NCI-H2196 (cell line): ENCODE results near the gene XBP1.
A peak's percentile ranks its signal among the peaks of the same experiment; 100 is the strongest.
"Not testable (repeated sequence)": the region's sequence is repeated elsewhere in the genome, so short reads cannot be mapped to it uniquely, and the experiment has no call there.

Source experiments
- DNase-seq: peaks from one replicate; lab custom pipeline; 2025; ENCODE audit not compliant: unreplicated experiment; lab: John Stamatoyannopoulos, UW

Gene XBP1

DNA sequence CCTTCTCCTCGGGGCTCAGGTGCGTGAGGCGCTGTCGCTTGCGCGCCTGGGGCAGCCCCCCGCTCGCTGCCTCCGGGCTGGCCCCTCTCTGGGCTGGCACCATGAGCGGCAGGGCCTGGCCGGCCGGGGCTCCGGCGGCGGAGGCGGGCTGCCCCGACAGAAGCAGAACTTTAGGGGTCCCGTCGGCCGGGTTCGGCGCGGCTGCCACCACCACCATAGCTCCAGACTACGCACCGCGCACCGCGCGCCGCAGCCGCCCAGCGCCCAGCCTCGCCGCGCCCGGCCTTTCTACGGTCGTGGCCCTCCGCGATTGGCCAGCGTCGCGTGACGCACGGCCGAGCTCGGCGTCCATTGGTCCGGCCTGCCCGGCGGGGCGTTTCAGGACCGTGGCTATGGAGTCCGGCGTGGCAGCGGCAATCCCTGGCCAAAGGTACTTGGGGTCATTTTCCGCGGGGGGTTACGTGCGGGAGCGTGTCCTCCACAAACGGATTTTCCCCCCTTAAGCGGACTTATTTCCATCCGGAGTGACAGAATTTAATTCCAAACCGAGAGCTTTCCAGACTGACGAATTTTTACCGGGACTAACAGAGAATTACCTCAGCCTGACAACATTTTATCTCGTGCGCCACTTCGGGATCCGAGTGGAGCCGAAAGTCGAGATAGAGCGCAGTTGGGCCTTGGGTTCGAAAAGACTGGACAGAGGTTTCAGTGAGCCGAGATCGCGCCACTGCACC, at the start of gene XBP1:
Gene XBP1, minus strand, starts transcription at position 262 of the 734 bp plus-strand sequence.
- peak; percentile 81 for DNase-seq

DNA sequence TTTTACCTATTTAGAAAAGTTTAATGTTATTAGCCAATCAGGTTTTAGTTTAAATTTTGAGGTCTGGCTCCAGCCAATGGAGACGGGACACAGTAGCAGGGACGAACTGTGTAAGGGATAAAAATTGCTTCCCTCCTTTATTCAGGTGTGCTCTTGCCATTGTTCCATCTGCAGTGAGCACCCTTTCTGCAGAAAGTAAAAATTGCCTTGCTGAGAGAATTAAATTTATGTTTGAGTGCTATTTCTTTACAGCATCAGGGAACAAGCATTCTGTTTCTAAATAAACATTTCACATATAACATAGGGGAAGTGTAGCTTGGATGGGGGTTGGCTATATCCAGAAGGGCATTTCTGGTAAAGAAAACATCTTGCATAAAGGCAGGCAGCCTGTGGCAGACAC, 46.6 kb upstream of the XBP1 start:
- DNase-seq = no peak

DNA sequence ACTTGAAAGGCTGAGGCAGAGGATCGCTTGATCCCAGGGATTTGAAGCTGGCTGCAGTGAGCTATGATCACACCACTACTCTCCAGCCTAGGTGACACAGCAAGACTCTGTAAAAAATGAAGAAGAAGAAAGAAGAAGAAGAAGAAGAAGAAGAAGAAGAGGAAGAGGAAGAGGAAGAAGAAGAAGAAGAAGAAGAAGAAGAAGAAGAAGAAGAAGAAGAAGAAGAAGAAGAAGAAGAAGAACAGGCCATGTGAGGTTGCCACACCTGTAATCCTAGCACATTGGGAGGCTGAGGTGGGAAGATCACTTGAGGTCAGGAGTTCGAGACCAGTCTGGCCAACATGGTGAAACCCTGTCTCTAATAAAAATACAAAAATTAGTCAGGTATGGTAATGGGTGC, 43.9 kb upstream of the XBP1 start:
- not testable (repeated sequence) for DNase-seq

GRCh38 chr22:28843633-28844032, 43.3 kb upstream of the XBP1 start:
- no peak for DNase-seq

DNA sequence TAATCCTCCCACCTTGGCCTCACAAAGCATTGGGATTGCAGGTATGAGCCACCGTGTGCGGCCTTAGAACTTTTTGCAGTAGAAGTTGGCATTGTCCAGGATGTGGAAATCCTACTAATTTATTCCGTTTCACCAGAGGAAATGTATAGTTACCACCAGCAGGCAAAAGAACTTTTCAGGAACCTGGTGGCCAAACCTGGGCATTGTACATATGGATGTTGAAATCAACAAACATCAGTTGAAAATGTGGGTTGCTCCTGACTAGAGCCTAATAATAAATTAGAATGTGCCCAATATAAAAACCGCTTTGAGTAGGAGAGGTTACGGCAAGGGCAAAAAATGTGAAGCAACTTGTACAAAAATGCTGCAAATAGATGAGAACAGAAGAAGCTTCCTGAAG, 40.7 kb upstream of the XBP1 start:
- no peak for DNase-seq

DNA sequence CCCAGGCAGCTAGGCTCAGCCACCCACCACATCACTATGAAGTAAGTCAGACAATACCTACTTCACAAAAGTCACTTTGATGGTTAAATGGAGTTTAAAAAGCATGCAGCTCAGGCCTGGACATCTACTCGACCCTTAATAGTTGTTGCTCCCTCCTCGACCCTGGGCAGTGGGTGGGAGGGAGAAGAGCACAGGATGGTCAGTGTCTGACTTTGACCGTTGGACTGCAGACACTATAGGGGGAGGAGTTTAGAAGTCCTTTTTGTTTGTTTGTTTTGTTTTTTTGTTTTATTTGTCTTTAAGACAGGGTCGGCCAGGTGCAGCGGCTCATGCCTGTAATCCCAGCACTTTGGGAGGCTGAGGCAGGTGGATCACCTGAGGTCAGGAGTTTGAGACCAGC, 38.6 kb upstream of the XBP1 start:
- DNase-seq = no peak

DNA sequence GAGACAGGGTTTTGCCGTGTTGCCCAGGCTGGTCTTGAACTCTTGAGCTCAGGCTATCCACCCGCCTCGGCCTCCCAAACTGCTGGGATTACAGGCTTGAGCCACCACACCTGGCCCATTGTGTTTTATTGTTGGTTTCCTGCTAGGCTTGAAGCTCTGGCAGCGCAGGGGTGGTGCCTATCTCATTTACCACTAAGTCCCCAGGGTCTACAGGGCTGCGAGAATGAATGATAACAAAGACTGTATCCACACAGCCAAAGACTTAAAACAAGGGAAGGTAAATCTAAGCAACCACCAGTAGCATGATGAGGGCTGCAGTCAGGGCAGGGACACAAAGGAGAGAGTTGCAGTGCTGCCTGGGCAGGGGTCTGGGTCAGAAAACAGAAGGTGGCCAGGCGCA, 37.3 kb upstream of the XBP1 start:
- no peak for DNase-seq

DNA sequence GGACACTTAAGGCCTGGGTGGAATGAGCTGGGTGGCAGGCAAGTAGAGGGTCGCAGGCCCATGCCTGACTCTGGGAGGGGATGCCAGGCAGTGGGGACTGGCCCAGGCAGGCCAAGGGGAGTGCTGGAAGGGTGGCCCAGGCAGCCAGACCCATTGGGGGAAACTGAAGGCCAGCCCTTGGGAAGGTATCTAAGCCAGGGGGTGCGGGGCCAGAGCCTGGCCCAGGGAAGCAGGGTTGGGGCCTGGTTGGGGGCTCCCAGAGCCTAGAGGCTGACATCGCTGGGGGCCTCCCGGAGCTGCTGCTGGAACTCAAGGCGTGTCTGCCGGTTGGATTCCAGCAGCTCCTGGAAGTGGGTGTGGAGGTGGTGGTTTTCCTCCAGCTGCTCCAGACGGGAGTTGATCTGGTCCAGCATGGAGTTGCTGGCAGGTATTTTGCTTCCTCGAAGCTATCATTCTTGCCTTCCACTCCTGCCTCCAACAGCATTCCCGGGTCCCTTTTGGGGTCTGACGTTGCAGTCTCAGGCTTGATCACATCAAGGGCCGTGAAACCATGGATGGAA, 35.3 kb upstream of the XBP1 start:
- no peak for DNase-seq

DNA sequence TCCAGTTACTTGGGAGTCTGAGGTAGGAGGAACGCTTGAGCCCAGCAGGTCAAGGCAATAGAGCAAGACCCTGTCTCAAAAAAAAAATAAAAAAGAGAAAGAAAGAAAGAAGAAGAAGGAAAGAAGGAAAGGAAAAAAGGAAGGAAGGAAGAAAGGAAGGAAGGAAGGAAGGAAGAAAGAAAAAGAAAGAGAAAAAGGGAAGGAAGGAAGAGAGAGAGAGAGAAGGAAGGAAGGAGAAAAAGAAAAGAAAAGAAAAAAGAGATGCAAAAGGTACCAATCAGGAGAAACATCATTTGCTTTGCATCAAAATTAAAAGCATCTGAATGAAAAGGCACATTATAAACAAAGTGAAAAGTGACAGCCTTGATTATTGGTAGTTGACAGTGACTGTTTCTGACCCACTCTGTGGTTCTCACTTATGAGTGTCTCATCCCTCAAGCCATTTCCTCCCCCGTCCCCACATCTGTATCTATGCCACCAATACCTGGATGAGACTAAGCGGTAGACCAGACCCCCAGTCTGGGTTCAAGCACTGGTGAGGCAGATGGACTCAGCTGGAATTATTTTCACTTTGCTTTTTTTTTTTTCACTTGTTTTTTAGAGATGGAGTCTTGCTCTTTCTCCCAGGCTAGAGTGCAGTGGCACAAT, 33.0 kb upstream of the XBP1 start:
- DNase-seq = no peak

DNA sequence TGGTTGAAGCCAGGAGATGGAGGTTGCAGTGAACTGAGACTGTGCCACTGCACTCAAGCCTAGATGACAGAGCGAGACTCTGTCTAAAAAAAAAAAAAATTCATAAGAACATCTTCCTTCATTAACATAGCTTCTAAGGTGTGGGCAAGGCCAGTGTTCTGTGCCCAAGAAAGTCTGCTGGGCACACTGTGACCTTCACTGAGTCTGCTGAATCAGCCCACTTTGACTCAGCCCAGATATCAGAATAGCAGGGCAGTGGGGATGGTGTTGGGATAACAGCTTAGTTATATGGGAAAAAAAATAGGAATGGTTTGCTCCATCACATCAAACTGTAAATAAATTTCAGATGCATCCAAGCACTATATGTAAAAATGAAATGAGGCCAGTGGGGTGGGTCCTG, 32.4 kb upstream of the XBP1 start:
- no peak for DNase-seq

GRCh38 chr22:28831140-28832072, 31.0 kb upstream of the XBP1 start:
- DNase-seq = no peak

DNA sequence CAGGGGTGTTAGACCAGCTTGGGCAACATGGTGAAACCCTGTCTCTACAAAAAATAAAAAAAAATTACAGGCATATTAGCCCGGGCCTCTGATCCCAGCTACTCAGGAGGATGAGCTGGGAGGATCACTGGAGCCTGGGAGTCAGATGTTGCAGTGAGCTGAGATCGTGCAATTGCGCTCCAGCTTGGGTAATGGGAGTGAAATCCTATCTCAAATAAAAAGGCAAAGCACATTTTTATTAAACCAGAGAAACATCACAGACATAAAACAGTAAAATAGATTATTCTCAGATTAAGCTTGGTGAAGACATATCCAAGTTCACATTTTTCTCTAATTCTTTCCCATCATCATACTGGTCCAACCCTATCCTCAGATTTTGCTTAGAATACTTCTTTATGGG, 30.1 kb upstream of the XBP1 start:
- no peak for DNase-seq

DNA sequence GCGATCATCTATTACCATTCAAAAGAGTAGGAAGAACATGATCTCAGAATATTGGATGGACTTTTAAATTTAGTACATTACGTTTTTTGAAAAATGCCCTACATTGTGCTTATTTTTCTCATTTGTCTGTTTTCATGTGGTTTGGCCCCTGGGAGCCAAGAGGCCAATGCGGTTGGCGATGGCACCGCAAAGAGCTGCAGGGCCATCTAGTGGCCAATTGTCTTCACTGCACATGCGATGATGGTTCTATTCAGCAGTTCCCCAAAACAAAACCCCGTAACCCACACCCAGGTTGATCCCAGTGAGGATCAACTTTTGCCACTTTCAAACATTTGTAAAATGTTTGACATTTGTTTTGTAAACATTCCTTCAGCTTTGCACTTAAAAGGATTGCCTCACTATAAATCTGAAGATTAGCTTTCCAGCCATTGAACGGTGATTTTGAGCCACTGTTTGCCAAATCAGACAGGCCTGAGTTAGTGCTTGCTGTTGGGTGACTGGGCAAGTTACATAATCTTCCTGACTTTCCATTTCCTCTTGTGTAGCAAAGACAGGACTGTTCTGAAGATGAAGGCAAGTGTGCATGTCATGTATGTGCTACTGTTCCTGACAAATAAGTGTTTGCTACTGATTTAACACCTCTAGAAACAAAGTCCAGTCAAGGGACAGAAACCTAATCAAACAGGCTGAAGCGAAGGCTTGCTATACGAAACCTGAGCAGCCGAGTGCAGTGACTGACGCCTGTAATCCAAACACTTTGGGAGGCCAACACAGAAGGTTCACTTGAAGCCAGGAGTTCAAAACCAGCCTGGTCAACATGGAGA, 29.2 kb upstream of the XBP1 start:
- peak; percentile 62 for DNase-seq

GRCh38 chr22:28826921-28827320, 26.6 kb upstream of the XBP1 start:
- DNase-seq = no peak

DNA sequence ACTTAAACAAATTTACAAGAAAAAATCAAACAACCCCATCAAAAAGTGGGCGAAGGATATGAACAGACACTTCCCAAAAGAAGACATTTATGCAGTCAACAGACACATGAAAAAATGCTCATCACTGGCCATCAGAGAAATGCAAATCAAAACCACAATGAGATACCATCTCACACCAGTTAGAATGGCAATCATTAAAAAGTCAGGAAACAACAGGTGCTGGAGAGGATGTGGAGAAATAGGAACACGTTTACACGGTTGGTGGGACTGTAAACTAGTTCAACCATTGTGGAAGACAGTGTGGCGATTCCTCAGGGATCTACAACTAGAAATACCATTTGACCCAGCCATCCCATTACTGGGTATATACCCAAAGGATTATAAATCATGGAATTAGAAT, 26.1 kb upstream of the XBP1 start:
- DNase-seq = not testable (repeated sequence)

DNA sequence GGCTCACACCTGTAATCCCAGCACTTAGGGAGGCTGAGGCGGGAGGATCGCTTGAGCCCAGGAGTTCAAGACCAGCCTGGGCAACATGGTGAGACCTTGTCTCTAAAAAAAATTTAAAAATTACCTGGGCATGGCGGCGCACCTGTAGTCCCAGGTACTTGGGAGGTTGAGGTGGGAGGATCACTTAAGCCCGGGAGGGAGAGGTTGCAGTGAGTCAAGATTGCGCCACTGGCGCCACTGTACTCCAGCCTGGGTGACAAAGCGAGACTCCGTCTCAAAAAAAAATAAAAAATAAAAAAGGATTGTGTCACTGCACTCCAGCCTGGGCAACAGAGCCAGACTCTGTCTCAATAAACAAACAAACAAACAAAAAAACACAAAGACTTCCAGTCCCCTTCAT, 24.1 kb upstream of the XBP1 start:
- not testable (repeated sequence) for DNase-seq

DNA sequence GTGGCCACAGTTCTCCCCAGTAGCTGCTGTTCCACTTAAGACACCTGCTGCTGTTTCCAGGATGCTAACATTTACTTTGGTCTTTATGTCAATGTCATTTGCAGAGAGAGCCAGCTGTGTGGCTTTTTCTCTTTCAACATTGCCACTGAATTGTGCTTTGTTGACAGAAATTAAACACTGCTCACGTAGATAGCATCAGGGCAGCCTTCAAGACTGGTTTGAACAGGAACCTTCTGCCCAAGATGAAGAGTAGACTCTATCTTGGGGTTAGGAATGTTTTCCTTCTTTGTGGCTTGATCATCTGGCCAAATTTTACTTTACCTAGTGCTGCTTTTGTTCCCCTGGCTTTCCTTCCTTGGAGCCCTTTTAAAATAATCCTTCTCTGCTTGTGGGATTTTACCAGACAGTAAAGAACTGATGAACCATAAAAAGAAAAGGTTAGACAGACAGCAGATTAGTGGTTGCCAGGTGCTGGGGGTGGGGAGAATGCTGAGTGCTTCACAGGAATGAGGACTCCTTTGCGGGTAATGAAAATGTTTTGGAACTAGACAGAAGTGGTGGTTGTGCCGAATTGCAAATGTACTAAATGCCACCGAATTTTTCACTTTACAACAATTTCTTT, 22.7 kb upstream of the XBP1 start:
- DNase-seq = peak; percentile 73

DNA sequence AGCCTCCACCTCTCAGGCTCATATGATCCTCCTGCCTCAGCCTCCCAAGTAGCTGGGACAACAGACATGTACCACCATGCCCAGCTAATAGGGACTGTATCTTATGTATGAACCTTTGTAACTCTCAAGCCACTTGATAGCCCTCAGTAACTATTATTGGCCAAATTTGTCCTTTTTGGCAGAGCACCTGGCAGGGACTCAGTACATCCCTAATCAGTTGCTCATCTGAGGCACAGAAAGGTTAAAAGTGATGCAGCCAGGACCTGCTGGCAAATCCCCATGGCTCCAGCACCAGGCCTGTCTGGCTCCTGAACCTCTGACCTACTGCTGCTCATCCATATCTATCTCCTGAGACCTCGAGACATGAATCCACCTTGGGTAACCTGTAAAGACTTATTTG, 21.1 kb upstream of the XBP1 start:
- no peak for DNase-seq

- DNase-seq = no peak
These were observed 20.5 kb upstream of the XBP1 start for GRCh38 chr22:28820885-28821284.
